Mammary epithelial cell (primary cell): ENCODE measurements around the gene SHPK.

ENCODE experiments used
- CTCF ChIP-seq, 2 donors: IDR thresholded peaks in 1 of 2; conservative IDR thresholded peaks in 1 of 2; 2 replicates each; pipeline ENCODE4 v1.5.1; 2011 to 2012; ENCODE audit warnings: inconsistent platforms in 2 of 2, low read length in 2 of 2, mild to moderate bottlenecking in 2 of 2, control low read depth in 1 of 2, low read depth in 1 of 2; ENCODE audit not compliant: insufficient read depth in 1 of 2; ENCODE audit errors: extremely low read depth in 1 of 2
- EZH2 ChIP-seq: IDR thresholded peaks from 2 replicates; pipeline ENCODE4 v1.6.1; 2012; ENCODE audit warnings: low read length, inconsistent platforms, borderline replicate concordance

- TF ChIP-seq CTCF (conservative IDR thresholded peaks at IDR 0.05 in 1 of 2, IDR thresholded peaks at IDR 0.05 in 1 of 2; ENCODE audit: extremely low read depth in 1 of 2, insufficient read depth in 1 of 2, low read depth in 1 of 2, low read length in 2 of 2) (no peak), EZH2 (no peak)
These were observed 42.2 kb upstream of the SHPK start for GRCh38 chr17:3678095-3678820.
